Tibial artery (tissue), 4 donors: ENCODE data around the gene HLA-DMB.
A peak's percentile ranks its signal among the peaks of the same experiment; 100 is the strongest.

ENCODE experiments used
- DNase-seq, 2 donors: peaks; one replicate each; pipeline ENCODE4 v3.0.0-alpha.2; 2019
- H3K27ac ChIP-seq, 2 donors: fragments of 200-600 bp; sonication (generic) in 1 of 2; 1 replicate in 1 of 2; 2 replicates in 1 of 2; pipeline ENCODE4 v1.5.1; 2018 to 2019; ENCODE audit warnings: mild to moderate bottlenecking in 1 of 2
- H3K27me3 ChIP-seq, 2 donors: fragments of 200-600 bp; sonication (generic) in 1 of 2; one replicate each; pipeline versions ENCODE4 v1.5.1 to v1.6.0; 2016 to 2019
- H3K36me3 ChIP-seq, 3 donors: fragments of 200-600 bp; sonication (generic) in 2 of 3; one replicate each; pipeline ENCODE4 v1.5.1; 2016 to 2019; ENCODE audit warnings: mild to moderate bottlenecking in 2 of 3
- H3K4me1 ChIP-seq, 4 donors: fragments of 200-600 bp; sonication (generic) in 2 of 4; 1 replicate in 3 of 4; 2 replicates in 1 of 4; pipeline ENCODE4 v1.5.1; 2016 to 2019
- H3K4me3 ChIP-seq, 2 donors: fragments of 200-600 bp; sonication (generic) in 1 of 2; 1 replicate in 1 of 2; 2 replicates in 1 of 2; pipeline ENCODE4 v1.5.1; 2018 to 2019; ENCODE audit warnings: mild to moderate bottlenecking in 2 of 2
- H3K9me3 ChIP-seq, 3 donors: fragments of 200-600 bp; sonication (generic) in 1 of 3; one replicate each; pipeline ENCODE4 v1.5.1; 2016 to 2019
- CTCF ChIP-seq, 2 experiments: fragments of 200-600 bp in 1 of 2; fragments of 450-650 bp in 1 of 2; IDR thresholded peaks; one replicate each; pipeline ENCODE4 v1.5.1; 2017 to 2019; ENCODE audit warnings: antibody characterized with exemption in 2 of 2, mild to moderate bottlenecking in 1 of 2, moderate library complexity in 1 of 2
- intact Hi-C: fragments of 100-400 bp; cut with DNase I; formaldehyde crosslinking; loops from one replicate; pipeline ENCODE4 v1.15.0; 2023; ENCODE audit warnings: low total_unique reads

The HLA-DMB gene

GRCh38 chr6:32956176-32956575 is 15.3 kb upstream of the HLA-DMB start:
- no peak for DNase-seq
- intact Hi-C loops, result loop anchor here (10.0 kb wide), 1 partner anchor 71 kb away; no protein-coding TSS in a partner anchor
- no peaks in the 10 kb centered on the region for H3K36me3 ChIP-seq
- H3K27ac ChIP-seq, result no peak overlapping the region
- TF ChIP-seq CTCF (IDR thresholded peaks at IDR 0.05), result no peak
- peaks cover 0 to 11% (median 5%) of the 10 kb centered on the region in 4 donors for H3K4me1 ChIP-seq
- H3K4me3 ChIP-seq, result no peak overlapping the region
- no peaks in the 10 kb centered on the region for H3K27me3 ChIP-seq
- no peaks in the 10 kb centered on the region for H3K9me3 ChIP-seq

GRCh38 chr6:32954986-32955802 is 14.4 kb upstream of the HLA-DMB start:
- TF ChIP-seq CTCF (IDR thresholded peaks at IDR 0.05), result no peak
- intact Hi-C loops, result loop anchor here (10.0 kb wide), 1 partner anchor 70 kb away; no protein-coding TSS in a partner anchor
- Histone ChIP-seq H3K9me3 (no peaks in the 10 kb centered on the region), H3K36me3 (no peaks in the 10 kb centered on the region), H3K4me1 (peaks cover 0 to 11% (median 5%) of the 10 kb centered on the region in 4 donors), H3K27ac (no peak overlapping the region), H3K27me3 (no peaks in the 10 kb centered on the region), H3K4me3 (no peak overlapping the region)
- DNase-seq, result no peak

- Histone ChIP-seq H3K27me3 (no peaks in the 10 kb centered on the region), H3K4me1 (peaks cover 0 to 11% (median 5%) of the 10 kb centered on the region in 4 donors), H3K27ac (no peak overlapping the region), H3K9me3 (no peaks in the 10 kb centered on the region), H3K4me3 (no peak overlapping the region), H3K36me3 (no peaks in the 10 kb centered on the region)
- no peak for TF ChIP-seq CTCF (IDR thresholded peaks at IDR 0.05)
- intact Hi-C loops, result loop anchor here (10.0 kb wide), 1 partner anchor 69 kb away; no protein-coding TSS in a partner anchor
- DNase-seq, result no peak
These were observed 13.4 kb upstream of the HLA-DMB start for GRCh38 chr6:32954267-32954666.

- Histone ChIP-seq H3K9me3 (no peaks in the 10 kb centered on the region), H3K27ac (peak overlapping the region in 1 of 2 donors; percentile 69), H3K36me3 (no peaks in the 10 kb centered on the region), H3K27me3 (no peaks in the 10 kb centered on the region), H3K4me3 (no peak overlapping the region), H3K4me1 (peaks cover 0 to 11% (median 5%) of the 10 kb centered on the region in 4 donors)
- TF ChIP-seq CTCF (IDR thresholded peaks at IDR 0.05), result no peak
- DNase-seq, result no peak
- intact Hi-C loops, result loop anchor here (10.0 kb wide), 1 partner anchor 69 kb away; no protein-coding TSS in a partner anchor
These were observed 12.9 kb upstream of the HLA-DMB start for GRCh38 chr6:32953775-32954174.

GRCh38 chr6:32952817-32953739 is 12.2 kb upstream of the HLA-DMB start, which contains the start of gene HLA-DMA:
Gene HLA-DMA, minus strand, starts transcription at chr6:32953097. Its CDS starts 61 bp downstream, at chr6:32953036.
- no peaks in the 10 kb centered on the region for H3K27me3 ChIP-seq
- no peaks in the 10 kb centered on the region for H3K36me3 ChIP-seq
- peak; percentile 91 to 96 for DNase-seq
- peak within 1 kb of the TSS; percentile 24 to 30 for H3K4me3 ChIP-seq
- peak within 1 kb of the TSS; percentile 63 to 69 for H3K27ac ChIP-seq
- TF ChIP-seq CTCF (IDR thresholded peaks at IDR 0.05), result peak; percentile 83 to 85
- H3K9me3 ChIP-seq, result no peaks in the 10 kb centered on the region
- H3K4me1 ChIP-seq, result peaks cover 0 to 11% (median 5%) of the 10 kb centered on the region in 4 donors
- intact Hi-C loops, result loop anchor here (10.0 kb wide), 1 partner anchor 68 kb away; no protein-coding TSS in a partner anchor
